SK-N-MC (cell line): ENCODE results near the gene GGA2.

ENCODE experiments used
- EZH2 ChIP-seq: fragments of 200-600 bp; sonication (generic); IDR thresholded peaks from one replicate; pipeline ENCODE4 v1.6.1; 2017; ENCODE audit warnings: antibody characterized with exemption
- POLR2AphosphoS5 ChIP-seq: IDR thresholded peaks from 2 replicates; pipeline ENCODE4 v1.6.1; 2012; ENCODE audit warnings: mild to moderate bottlenecking, low read depth, low read length, borderline replicate concordance

- TF ChIP-seq POLR2AphosphoS5 (no peak), EZH2 (no peak)
These were observed 34.0 kb downstream of the GGA2 start for GRCh38 chr16:23476289-23476688.
